Epithelial cell of prostate (primary cell): ENCODE results near the gene PRR7.

Experiments used
- DNase-seq: peaks from one replicate; pipeline ENCODE4 v3.0.0-alpha.2; 2011; ENCODE audit warnings: low read depth, low spot score
- H3K27ac ChIP-seq: fragments of 450-650 bp; 2 replicates; pipeline ENCODE4 v1.5.1; 2017; ENCODE audit warnings: mild to moderate bottlenecking

PRR7 gene

GRCh38 chr5:177448244-177448950, 1.8 kb downstream of the PRR7 start:
- no peak for DNase-seq
- H3K27ac ChIP-seq, result peak overlapping the region; percentile 40

GRCh38 chr5:177449140-177450061, 2.8 kb downstream of the PRR7 start:
- DNase-seq, result no peak
- no peak overlapping the region for H3K27ac ChIP-seq

DNA sequence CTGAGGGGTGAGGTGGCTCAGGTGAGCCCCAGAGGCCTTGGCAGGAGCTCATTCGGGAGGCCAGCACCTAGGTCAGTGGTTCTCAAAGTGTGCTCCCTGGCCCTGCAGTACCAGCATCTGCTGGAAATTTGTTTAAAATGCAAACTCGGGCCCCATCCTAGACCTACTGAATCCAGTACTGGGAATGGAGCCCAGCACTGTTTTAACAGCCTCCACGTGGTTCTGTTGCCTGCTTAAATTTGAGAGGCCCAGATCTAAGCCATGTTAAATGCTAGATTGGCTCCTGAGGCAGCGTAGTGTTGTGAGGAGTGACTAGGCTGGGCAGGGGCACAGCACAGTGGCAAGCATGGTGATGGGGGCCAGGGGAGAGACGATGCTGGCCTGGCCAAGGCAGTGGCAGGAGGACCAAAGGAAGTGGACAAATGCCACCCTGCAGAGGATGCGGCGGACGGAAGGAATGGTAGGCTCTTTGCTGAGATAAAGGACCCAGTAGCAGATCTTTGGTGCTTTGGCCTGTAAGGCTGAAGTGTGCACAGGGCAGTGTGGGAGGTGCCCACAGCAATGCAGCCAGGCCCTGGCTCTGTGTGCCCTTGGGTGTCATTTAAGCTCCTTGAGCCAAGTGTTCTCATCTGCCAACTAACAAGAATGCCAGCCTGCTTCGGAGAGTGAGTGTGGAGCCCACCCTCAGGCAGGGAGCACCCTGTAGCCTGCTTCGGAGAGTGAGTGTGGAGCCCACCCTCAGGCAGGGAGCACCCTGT, 4.2 kb downstream of the PRR7 start:
- H3K27ac ChIP-seq, result no peak overlapping the region

GRCh38 chr5:177452688-177453638, 6.3 kb downstream of the PRR7 start:
- no peak overlapping the region for H3K27ac ChIP-seq
- no peak for DNase-seq

More for the DNA sequence above, 4.2 kb downstream of the PRR7 start:
- no peak for DNase-seq

GRCh38 chr5:177453852-177454396, 7.3 kb downstream of the PRR7 start:
- H3K27ac ChIP-seq, result no peak overlapping the region
- no peak for DNase-seq

- no peak for DNase-seq
Observed at GRCh38 chr5:177454397-177455035, 7.9 kb downstream of the PRR7 start.

GRCh38 chr5:177455036-177455660, 8.5 kb downstream of the PRR7 start:
- peak overlapping the region; percentile 71 for H3K27ac ChIP-seq
- DNase-seq, result no peak

More at GRCh38 chr5:177454397-177455035, 7.9 kb downstream of the PRR7 start:
- peak overlapping the region; percentile 71 for H3K27ac ChIP-seq

DNA sequence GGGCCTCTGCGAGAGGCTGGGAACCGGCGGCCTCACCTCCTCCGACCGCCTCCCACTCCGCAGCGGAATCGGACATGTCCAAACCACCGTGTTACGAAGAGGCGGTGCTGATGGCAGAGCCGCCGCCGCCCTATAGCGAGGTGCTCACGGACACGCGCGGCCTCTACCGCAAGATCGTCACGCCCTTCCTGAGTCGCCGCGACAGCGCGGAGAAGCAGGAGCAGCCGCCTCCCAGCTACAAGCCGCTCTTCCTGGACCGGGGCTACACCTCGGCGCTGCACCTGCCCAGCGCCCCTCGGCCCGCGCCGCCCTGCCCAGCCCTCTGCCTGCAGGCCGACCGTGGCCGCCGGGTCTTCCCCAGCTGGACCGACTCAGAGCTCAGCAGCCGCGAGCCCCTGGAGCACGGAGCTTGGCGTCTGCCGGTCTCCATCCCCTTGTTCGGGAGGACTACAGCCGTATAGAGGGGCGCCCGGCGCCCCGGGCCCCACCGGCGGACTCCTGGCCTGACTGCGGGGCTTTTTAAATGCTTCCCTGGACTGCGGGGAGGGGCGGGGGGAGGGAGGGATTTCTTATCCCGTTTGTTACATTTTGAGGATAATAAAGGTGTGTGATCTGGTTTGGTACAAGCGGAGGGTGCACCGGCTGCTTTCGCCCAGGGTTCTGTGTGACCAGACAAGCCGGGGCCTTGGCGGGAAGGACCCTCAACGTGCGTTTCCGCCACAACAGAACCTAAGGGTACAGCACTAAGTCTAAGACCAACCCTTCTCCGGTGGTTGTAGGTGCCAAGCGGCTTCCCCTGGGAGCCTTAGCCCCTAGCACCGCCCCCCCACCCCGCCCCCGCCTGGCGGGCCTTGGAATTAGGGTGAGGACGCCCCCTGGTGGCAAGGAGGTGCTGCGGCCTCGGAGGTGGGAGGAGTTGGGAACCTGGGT, 9.3 kb downstream of the PRR7 start:
- no peak for DNase-seq
- peak overlapping the region; percentile 71 for H3K27ac ChIP-seq

- no peak overlapping the region for H3K27ac ChIP-seq
- no peak for DNase-seq
Observed at GRCh38 chr5:177456591-177456964, 10.0 kb downstream of the PRR7 start.

GRCh38 chr5:177456976-177457851, 10.6 kb downstream of the PRR7 start:
- H3K27ac ChIP-seq, result no peak overlapping the region
- DNase-seq, result peak; percentile 87

- no peak overlapping the region for H3K27ac ChIP-seq
- DNase-seq, result no peak
Observed at GRCh38 chr5:177457852-177458681, 11.5 kb downstream of the PRR7 start.

DNA sequence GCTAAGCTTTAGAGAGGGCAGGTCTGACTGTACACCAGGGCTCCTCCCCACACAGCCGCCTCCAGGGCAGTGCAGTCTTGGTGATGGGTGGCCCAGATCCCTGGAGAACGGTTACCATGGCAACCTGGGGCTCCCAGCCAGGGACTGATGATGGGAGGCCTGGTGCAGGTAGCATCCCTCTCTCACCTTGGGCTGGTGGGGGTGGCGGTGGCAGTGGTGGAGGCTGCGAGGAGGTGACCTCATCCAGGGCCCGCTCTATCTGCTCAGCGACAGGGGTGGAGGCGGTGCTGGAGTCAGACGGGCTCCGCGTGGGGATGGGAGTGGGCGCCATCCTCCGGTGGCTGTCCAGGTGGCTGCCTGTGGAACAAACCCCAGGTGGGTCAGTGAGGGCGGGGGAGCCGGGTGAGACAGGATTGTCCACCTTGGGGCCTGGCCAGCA, 12.3 kb downstream of the PRR7 start:
- no peak for DNase-seq
- no peak overlapping the region for H3K27ac ChIP-seq

DNA sequence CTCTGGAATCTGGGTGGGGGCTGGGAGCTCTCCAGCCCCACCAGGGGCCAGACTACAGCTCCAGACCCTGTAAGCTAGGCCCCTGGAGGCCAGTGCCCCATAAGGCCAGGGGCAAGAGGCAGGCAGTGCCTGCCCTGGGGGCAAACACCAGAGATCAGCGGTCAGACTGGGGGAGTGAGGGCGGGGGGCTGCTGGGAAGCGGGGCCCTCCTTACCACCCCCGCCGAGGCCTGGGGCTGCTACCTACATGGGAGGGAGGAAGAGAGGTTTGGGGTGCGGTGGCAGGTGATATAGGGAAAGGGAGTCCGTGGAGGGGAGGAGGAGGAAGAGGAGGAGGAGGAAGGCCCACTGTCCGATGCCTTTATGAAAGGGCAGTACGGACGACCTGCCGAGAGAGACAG, 12.7 kb downstream of the PRR7 start:
- no peak overlapping the region for H3K27ac ChIP-seq
- DNase-seq, result no peak

- no peak overlapping the region for H3K27ac ChIP-seq
- no peak for DNase-seq
Observed at GRCh38 chr5:177459819-177460628, 13.4 kb downstream of the PRR7 start.
